Measurements from ENCODE around the gene PCDHGC3.

PCDHGC3 gene

GRCh38 chr5:141521244-141521781, 45.5 kb downstream of the PCDHGC3 start:
- DNase-seq (ENCODE audit: low read depth in 1 of 2, low spot score in 1 of 2): no peak

- DNase-seq (ENCODE audit: low read depth in 1 of 2, low spot score in 1 of 2): no peak
Measured at GRCh38 chr5:141522301-141522700, 46.5 kb downstream of the PCDHGC3 start.

GRCh38 chr5:141523991-141524390, 48.2 kb downstream of the PCDHGC3 start:
- no peak for DNase-seq (ENCODE audit: low read depth in 1 of 2, low spot score in 1 of 2)

GRCh38 chr5:141524604-141525597, 49.1 kb downstream of the PCDHGC3 start:
- peak; percentile 17 to 28 for DNase-seq (ENCODE audit: low read depth in 1 of 2, low spot score in 1 of 2)

- no peak for DNase-seq (ENCODE audit: low read depth in 1 of 2, low spot score in 1 of 2)
Measured at GRCh38 chr5:141525653-141526052, 49.9 kb downstream of the PCDHGC3 start.

- no peak for DNase-seq (ENCODE audit: low read depth in 1 of 2, low spot score in 1 of 2)
Measured at GRCh38 chr5:141527426-141527825, 51.7 kb downstream of the PCDHGC3 start.
